T-helper 9 cell (primary cell): ENCODE data around the gene INTS11.

Experiments
- DNase-seq: peaks from one replicate; pipeline ENCODE4 v3.0.0-alpha.2; 2020

INTS11 gene

GRCh38 chr1:1298861-1299685 is 25.4 kb downstream of the INTS11 start:
- no peak for DNase-seq

GRCh38 chr1:1297802-1298424 is 26.5 kb downstream of the INTS11 start:
- no peak for DNase-seq

DNA sequence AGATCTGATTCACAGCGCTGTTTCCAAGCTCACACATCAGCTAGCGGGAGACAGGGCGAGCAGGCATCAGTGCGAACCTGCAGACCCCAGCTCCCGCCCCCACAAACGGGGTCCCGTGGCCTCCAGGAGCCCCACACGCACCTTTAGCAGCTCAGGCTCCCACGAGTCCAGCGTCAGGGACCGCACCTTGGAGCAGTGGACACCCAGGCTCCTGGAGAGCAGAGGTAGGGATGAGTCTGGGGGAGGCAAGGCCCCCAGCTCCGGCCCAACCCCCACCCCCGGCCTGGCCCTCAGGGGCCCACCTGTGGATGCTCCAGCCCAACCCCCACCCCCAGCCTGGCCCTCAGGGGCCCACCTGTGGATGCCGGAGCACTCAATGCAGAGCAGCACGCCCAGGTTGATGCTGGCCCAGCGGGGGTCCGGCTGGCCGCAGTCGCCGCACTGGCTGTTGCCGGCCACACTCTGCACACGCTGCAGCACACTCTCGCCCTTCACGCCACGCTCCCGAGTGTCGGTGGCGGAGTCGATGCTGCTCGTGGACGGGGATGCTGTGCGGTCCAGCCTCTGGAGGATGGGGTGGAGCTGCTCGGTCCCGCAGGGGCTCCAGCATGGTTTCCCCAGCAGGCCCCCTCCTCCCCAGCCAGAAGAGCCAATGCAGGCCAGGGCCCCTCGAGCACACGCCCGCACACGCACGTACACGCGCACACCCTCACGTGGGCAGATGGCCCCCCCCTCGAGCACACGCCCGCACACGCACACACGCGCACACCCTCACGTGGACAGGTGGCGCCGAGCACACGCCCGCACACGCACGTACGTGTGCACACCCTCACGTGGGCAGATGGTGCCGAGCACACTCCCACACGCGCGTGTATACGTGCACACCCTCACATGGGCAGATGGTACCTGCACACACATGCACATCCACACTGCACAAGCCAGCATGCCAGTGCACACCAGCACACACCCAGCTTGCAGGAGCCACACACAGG is 28.1 kb downstream of the INTS11 start:
- DNase-seq = no peak

GRCh38 chr1:1295154-1295923 is 29.1 kb downstream of the INTS11 start:
- no peak for DNase-seq

- DNase-seq = no peak
These were observed 30.1 kb downstream of the INTS11 start for GRCh38 chr1:1294250-1294890.

DNA sequence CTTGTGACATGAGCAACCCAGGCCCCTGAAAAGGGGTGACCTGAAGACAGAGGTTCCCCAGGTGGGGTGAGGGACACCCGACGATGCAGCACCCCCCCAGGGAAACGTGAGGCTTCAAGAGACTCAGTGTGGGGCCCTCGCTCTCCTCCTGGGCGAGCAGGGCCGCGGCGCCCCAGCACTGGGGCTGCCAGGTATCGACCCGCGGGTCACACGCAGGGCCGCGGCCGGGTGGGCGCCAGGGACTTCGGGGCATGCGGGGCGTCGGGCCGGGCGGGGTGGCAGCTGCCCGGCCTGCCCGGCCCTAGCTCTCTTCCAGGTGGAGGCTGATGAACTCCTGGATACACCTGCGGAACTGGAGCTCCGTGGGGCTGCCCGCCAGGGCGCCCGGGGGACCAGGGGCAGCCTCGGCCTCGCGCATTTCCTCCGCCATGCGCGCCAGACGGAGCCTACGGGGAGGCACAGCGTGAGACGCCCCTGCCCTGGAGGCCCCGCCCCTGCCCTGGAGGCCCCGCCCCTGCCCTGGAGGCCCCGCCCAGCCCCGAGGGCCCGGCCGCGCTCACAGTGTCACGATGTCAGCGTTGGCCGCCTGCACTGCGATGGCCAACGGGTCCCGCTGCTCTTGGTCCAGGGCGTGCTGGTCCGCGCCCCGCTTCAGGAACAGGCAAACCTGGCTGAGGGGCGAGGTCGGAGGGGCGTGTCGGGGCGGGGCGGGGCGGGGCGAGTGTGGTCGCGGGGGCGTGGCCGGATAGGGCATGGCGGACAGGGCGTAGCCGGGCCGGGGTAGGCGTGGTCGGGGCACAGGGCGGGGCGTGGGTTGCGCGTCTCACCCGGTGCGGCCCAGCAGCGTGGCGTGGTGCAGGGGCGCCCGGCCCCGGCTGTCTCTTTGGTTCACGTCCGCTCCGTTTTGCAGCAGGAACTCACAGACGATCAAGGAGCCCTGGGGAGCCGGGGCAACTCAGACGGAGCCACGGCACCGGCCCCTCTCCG is 30.9 kb downstream of the INTS11 start:
- DNase-seq = no peak

DNA sequence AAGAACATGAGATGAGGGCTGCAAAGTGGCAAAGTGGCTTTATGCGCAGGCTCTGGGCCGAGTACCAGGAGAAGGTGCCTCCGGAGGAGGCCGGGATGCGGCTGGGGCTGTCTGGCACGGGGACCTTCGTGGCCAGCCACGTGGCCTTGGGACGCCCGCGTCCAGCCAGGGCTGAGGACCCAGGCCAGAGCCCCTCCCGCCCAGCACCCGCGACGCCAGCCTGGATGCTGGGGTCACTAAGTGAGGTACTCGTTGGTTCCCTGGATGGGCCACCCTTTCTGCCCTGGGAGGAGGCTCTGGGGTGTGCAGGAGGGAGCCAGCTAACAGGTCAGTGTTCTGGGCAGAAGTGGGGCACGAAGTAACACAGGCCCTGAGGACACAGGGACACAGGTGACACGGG is 31.6 kb downstream of the INTS11 start:
- no peak for DNase-seq

DNA sequence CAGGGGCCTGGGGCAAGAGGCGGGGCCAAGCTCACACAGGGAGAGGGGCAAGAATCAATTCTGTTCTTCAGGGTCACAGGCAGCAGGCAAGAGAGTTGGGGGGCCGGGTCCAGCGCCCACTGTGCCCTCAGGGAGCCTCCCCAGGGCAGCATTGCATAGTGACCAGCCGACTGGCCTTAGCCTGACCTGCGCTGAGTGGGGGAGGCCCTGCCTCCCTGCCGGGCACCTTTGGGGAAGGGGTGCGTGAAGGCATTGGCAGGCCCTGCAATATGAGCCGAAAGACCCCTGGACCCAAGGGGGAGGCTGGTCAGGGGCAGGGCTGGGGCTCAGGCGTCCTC is 32.0 kb downstream of the INTS11 start:
- no peak for DNase-seq

DNA sequence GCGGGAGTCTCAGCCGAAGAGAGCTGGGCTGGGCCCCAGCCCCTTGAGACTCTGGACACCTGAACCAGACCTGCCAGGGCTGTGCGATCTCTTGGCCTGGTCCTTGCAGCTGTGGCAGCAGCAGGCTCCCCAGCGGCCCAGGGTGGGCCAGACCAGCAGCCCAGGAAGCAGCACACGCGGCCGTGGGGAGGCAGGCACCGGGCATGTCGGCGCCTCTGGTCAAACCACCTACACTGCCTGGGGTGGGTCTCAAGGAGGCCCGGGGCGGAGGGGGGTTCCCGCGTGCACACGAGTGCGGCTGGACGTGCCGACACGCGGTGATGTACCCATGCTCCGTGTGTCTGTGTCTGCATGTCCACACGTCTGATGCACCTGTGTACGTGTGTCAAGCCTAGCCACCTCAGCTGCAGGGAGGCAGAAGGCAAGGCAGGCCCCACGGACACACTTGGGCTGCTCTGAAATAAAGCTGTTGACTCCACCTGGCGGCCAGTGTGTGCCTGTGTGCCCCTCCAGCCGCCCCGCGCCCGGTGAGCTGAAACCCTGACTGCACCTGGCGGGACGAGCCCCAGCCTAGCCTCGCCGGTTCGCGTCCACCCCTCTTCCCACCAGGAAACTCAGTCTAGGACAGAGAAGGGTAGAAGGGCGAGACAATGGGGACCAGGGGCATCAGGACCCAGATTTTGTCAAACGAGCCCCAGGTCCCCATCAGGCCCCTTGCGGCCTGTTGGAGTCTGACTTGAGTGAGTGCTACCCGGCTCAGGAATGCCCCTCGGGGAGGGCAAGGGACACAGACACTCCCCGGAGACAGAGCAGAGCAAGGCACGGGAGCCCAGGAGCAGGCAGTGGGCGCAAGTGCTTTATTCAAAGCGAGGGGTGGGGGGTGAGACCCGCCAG is 32.7 kb downstream of the INTS11 start:
- DNase-seq = peak; percentile 56

DNA sequence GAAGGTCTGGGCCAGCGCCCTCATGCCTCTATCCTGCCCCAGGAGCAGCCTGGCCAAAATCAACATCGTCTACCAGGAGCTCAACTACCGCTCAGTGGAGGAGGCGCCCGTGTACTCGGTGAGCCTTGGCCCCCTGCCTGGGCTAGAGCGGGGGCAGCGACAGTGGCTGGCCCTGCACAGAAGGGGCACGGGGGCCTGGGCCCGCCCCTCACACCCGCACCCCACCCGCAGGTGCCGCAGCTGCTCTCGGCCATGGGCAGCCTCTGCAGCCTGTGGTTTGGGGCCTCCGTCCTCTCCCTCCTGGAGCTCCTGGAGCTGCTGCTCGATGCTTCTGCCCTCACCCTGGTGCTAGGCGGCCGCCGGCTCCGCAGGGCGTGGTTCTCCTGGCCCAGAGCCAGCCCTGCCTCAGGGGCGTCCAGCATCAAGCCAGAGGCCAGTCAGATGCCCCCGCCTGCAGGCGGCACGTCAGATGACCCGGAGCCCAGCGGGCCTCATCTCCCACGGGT is 33.4 kb downstream of the INTS11 start:
- DNase-seq = no peak

- DNase-seq = peak; percentile 49
These were observed 34.2 kb downstream of the INTS11 start for GRCh38 chr1:1290238-1290731.

- DNase-seq = no peak
These were observed 37.0 kb downstream of the INTS11 start for GRCh38 chr1:1287288-1288110.

GRCh38 chr1:1286313-1287261 is 37.9 kb downstream of the INTS11 start:
- no peak for DNase-seq

- no peak for DNase-seq
These were observed 38.7 kb downstream of the INTS11 start for GRCh38 chr1:1285611-1286311.

DNA sequence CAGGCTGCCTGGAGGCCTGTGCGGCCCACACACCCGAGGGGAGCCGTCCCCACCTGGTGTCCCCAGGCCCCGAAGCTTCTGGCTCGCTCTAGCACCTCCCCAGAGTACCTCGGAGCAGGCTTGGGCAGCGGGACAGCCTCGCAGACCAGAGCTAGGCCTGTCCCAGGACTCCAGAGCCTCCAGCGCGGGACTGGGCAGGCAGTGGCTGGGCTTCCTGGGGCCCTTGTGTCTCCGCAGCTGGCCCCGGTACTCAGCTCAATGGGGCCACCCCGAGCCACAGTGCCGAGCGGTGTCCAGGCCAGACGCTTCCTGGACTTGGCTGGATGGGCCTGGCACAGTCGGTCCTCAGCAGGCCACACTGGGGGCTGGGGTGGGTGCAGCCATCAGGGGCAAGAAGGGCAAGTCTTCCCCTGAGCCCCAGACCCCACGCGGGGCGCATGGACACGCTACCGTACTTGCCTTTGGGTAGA is 39.3 kb downstream of the INTS11 start:
- DNase-seq = no peak
